HCT116 (cell line): Measurements from ENCODE around the gene HLA-DMA. TPM values are rescaled to one million over a fixed set of nuclear protein-coding genes. Genes with fewer than 3 reads are reported as not detected.
A peak's percentile ranks its signal among the peaks of the same experiment; 100 is the strongest.

Experiments
- ATAC-seq: fragments of 200-7000 bp; cut with Tn5 transposase; 2 replicates; pipeline ENCODE4 v1.9.1; 2020; ENCODE audit warnings: mild to moderate bottlenecking, moderate library complexity
- BruUV-seq: library from RNA; stranded (reverse); fragments of 400-500 nt; replicated peaks from 2 replicates; lab custom pipeline; 2021; lab: Mats Ljungman, UMichigan
- CTCF ChIA-PET: fragments of 300-600 bp; sonication (Branson Sonifier 250); formaldehyde crosslinking; loops from one replicate; lab custom pipeline; 2021; ENCODE audit warnings: antibody characterized with exemption; lab: Charles Lee
- POLR2A ChIA-PET: fragments of 300-600, 350-600 bp; sonication (Branson Sonifier 250); formaldehyde crosslinking; loops from one replicate; lab custom pipeline; 2021; ENCODE audit warnings: antibody characterized with exemption; lab: Charles Lee
- RAD21 ChIA-PET, 2 experiments: fragments of 300-600 bp; sonication (Branson Sonifier 250); formaldehyde crosslinking; loops; one replicate each; lab custom pipeline; 2023; ENCODE audit warnings: low total read pairs in 2 of 2; ENCODE audit not compliant: uncharacterized antibody in 2 of 2, unreplicated experiment in 2 of 2, low non-redundant PET in 1 of 2; lab: Charles Lee
- DNase-seq: peaks from one replicate; pipeline ENCODE4 v3.0.0-alpha.2; 2010; ENCODE audit warnings: low read depth, low spot score
- H2AFZ ChIP-seq: fragments of 200-600 bp; shearing (Covaris generic), sonication (generic); 2 replicates; pipeline ENCODE4 v1.6.1; 2017; ENCODE audit warnings: low read depth, mixed run types, mixed read lengths, antibody characterized with exemption, low read length; ENCODE audit not compliant: poor library complexity, severe bottlenecking
- H3K27ac ChIP-seq: 2 replicates; pipeline ENCODE4 v1.5.1; 2012; ENCODE audit warnings: low read depth, low read length
- H3K27me3 ChIP-seq: fragments of 200-600 bp; sonication (generic); 2 replicates; pipeline ENCODE4 v1.6.1; 2016; ENCODE audit warnings: mixed run types, low read length, mixed read lengths; ENCODE audit not compliant: insufficient read depth
- H3K36me3 ChIP-seq, 2 experiments: fragments of 200-500 bp in 1 of 2; fragments of 200-600 bp in 1 of 2; sonication (Bioruptor generic) in 1 of 2; sonication (generic) in 1 of 2; 2 replicates each; pipeline versions ENCODE4 v1.5.1 to v1.6.1; 2014 to 2016; ENCODE audit warnings: low read length in 2 of 2, inconsistent platforms in 1 of 2, mixed read lengths in 1 of 2, mixed run types in 1 of 2; ENCODE audit not compliant: insufficient read depth in 2 of 2, control insufficient read depth in 1 of 2
- H3K4me1 ChIP-seq, 2 experiments: fragments of 200-600 bp in 1 of 2; sonication (generic) in 1 of 2; 2 replicates each; pipeline versions ENCODE4 v1.5.1 to v1.6.1; 2012 to 2017; ENCODE audit warnings: low read length in 2 of 2, inconsistent platforms in 1 of 2, mild to moderate bottlenecking in 1 of 2, mixed read lengths in 1 of 2, mixed run types in 1 of 2, moderate library complexity in 1 of 2; ENCODE audit not compliant: insufficient read depth in 2 of 2, control insufficient read depth in 1 of 2
- H3K4me2 ChIP-seq: fragments of 200-600 bp; sonication (generic); 2 replicates; pipeline ENCODE4 v1.6.1; 2017; ENCODE audit warnings: mixed run types, low read length, mixed read lengths
- H3K4me3 ChIP-seq, 2 experiments: fragments of 200-600 bp in 1 of 2; sonication (generic) in 1 of 2; replicated peaks in 1 of 2; 2 replicates each; pipeline ENCODE4 v1.5.1; 2011 to 2016; ENCODE audit warnings: low read length in 2 of 2, control low read depth in 1 of 2, low read depth in 1 of 2, mild to moderate bottlenecking in 1 of 2, mixed read lengths in 1 of 2, mixed run types in 1 of 2
- H3K79me2 ChIP-seq: fragments of 200-600 bp; sonication (generic); 2 replicates; pipeline ENCODE4 v1.6.1; 2017; ENCODE audit warnings: mild to moderate bottlenecking, mixed run types, low read length, moderate library complexity, mixed read lengths; ENCODE audit not compliant: insufficient read depth
- H3K9ac ChIP-seq: fragments of 200-600 bp; sonication (generic); 2 replicates; pipeline ENCODE4 v1.6.1; 2016; ENCODE audit warnings: low read length, mixed read lengths
- H3K9me2 ChIP-seq: fragments of 200-600 bp; sonication (generic), shearing (Covaris generic); 2 replicates; pipeline ENCODE4 v1.6.1; 2017; ENCODE audit warnings: mixed run types, mild to moderate bottlenecking, moderate library complexity; ENCODE audit not compliant: insufficient read depth
- H3K9me3 ChIP-seq, 2 experiments: fragments of 200-500 bp in 1 of 2; fragments of 200-600 bp in 1 of 2; sonication (Bioruptor generic) in 1 of 2; sonication (generic) in 1 of 2; 2 replicates each; pipeline ENCODE4 v1.6.1; 2014 to 2017; ENCODE audit warnings: low read length in 2 of 2, mixed read lengths in 2 of 2, inconsistent platforms in 1 of 2, low read depth in 1 of 2, mild to moderate bottlenecking in 1 of 2, mixed run types in 1 of 2, moderate library complexity in 1 of 2; ENCODE audit not compliant: control insufficient read depth in 1 of 2, insufficient read depth in 1 of 2
- H4K20me1 ChIP-seq: fragments of 200-600 bp; sonication (generic), shearing (Covaris generic); 2 replicates; pipeline ENCODE4 v1.6.1; 2017; ENCODE audit warnings: mixed run types, mild to moderate bottlenecking, moderate library complexity; ENCODE audit not compliant: insufficient read depth
- CBX3 ChIP-seq: IDR thresholded peaks from 2 replicates; pipeline ENCODE4 v1.6.1; 2012; ENCODE audit warnings: low read depth
- CEBPB ChIP-seq: IDR thresholded peaks from 2 replicates; pipeline ENCODE4 v1.6.1; 2012; ENCODE audit warnings: low read depth
- EGR1 ChIP-seq: IDR thresholded peaks from 2 replicates; pipeline ENCODE4 v1.6.1; 2012; ENCODE audit warnings: low read depth
- ELF1 ChIP-seq: IDR thresholded peaks from 2 replicates; pipeline ENCODE4 v1.6.1; 2012; ENCODE audit warnings: low read depth, borderline replicate concordance
- EZH2phosphoT487 ChIP-seq: fragments of 200-600 bp; IDR thresholded peaks from 2 replicates; pipeline ENCODE4 v1.6.1; 2018; ENCODE audit warnings: antibody characterized with exemption, borderline replicate concordance
- FOSL1 ChIP-seq: IDR thresholded peaks from 2 replicates; pipeline ENCODE4 v1.6.1; 2012; ENCODE audit warnings: low read depth
- POLR2A ChIP-seq: IDR thresholded peaks from 2 replicates; pipeline ENCODE4 v1.7.0; 2011; ENCODE audit warnings: borderline replicate concordance; ENCODE audit not compliant: insufficient read depth, insufficient read length; ENCODE audit errors: extremely low read depth
- POLR2AphosphoS5 ChIP-seq: IDR thresholded peaks from 2 replicates; pipeline ENCODE4 v1.6.1; 2011; ENCODE audit warnings: mild to moderate bottlenecking, low read depth, low read length, moderate library complexity
- SRF ChIP-seq: IDR thresholded peaks from 2 replicates; pipeline ENCODE4 v1.6.1; 2012; ENCODE audit warnings: low read depth
- TCF7L2 ChIP-seq: IDR thresholded peaks from 2 replicates; pipeline ENCODE4 v1.7.0; 2011; ENCODE audit warnings: borderline replicate concordance, inconsistent platforms; ENCODE audit not compliant: insufficient read depth, insufficient read length; ENCODE audit errors: extremely low read depth
- YY1 ChIP-seq: IDR thresholded peaks from 2 replicates; pipeline ENCODE4 v1.6.1; 2011; ENCODE audit warnings: low read length, low read depth, moderate library complexity, mild to moderate bottlenecking; ENCODE audit not compliant: insufficient replicate concordance; ENCODE audit errors: extremely low read depth
- ZFX ChIP-seq: fragments of 450-650 bp; IDR thresholded peaks from 2 replicates; pipeline ENCODE4 v1.6.1; 2017
- ZNF274 ChIP-seq: fragments of 200-500 bp; sonication (Bioruptor generic); IDR thresholded peaks from 2 replicates; pipeline ENCODE4 v1.6.1; 2014; ENCODE audit warnings: mild to moderate bottlenecking, low read depth, low read length, inconsistent platforms
- intact Hi-C: fragments of 100-400 bp; cut with micrococcal nuclease; formaldehyde crosslinking; loops from 2 replicates; pipeline ENCODE4 v1.10.0; 2022
- total RNA-seq: library from RNA; stranded (reverse); gene quantifications from one replicate; pipeline ENCODE4 v1.2.1, GENCODE V29; 2021; ENCODE audit not compliant: unreplicated experiment
- TF ChIP-seq, protein P1 (sequence below): IDR thresholded peaks from 2 replicates; pipeline ENCODE4 v1.6.1; 2012
- TF ChIP-seq, protein P2 (sequence below): IDR thresholded peaks from 2 replicates; pipeline ENCODE4 v1.6.1; 2012
- TF ChIP-seq, protein P3 (sequence below), 3 experiments: fragments of 200-600 bp in 1 of 3; sonication (generic) in 1 of 3; IDR thresholded peaks in 2 of 3; conservative IDR thresholded peaks in 1 of 3; 2 replicates each; pipeline ENCODE4 v1.5.1; 2012 to 2017; ENCODE audit warnings: low read depth in 2 of 3, low read length in 2 of 3, antibody characterized with exemption in 1 of 3, borderline replicate concordance in 1 of 3, control low read depth in 1 of 3, mild to moderate bottlenecking in 1 of 3, mixed read lengths in 1 of 3, mixed run types in 1 of 3, moderate library complexity in 1 of 3; ENCODE audit not compliant: insufficient read depth in 1 of 3

HLA-DMA gene
- total RNA-seq, 1 experiment from 2014 or later: 12.1 TPM

DNA sequence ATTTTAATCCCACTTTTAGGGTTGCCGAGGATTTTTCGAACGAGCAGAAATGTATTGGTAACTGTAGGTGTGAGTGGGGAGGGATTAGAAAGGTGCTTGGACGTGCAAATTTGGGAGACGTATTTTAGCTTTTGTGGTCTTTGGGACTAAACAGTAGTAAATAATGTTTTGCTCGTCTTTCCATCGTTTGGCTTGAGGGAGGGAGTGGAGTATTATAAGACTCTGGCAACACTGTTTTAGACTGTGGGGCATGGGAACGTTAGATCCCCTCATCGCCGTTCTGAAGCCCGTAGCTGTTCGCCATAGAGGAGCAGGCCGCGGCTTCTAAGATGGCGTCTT, 18.3 kb upstream of the HLA-DMA start:
- peaks cover 27 to 39% of the 10 kb centered on the region in 2 experiments for H3K36me3 ChIP-seq
- no peak for TF ChIP-seq SRF
- peak; percentile 47 for TF ChIP-seq ZFX
- no peaks in the 10 kb centered on the region for H3K9me2 ChIP-seq
- RAD21 ChIA-PET: interaction anchor here in 1 of 2 experiments (0.9 to 1.7 kb wide), 2 partner anchors 13 to 77 kb away, joined by 3 to 4 read pairs; no protein-coding TSS in a partner anchor
- H3K9ac ChIP-seq: peak overlapping the region; percentile 92
- POLR2A ChIA-PET: interaction anchor here (0.6 to 8.1 kb wide), 45 partner anchors 10 to 1265 kb away, joined by 3 to 227 read pairs (median 4); partner anchors contain the start of genes ATF6B, BAK1, HLA-DMA and HLA-DMB
- no peak for DNase-seq
- peaks cover 84% of the 10 kb centered on the region for H3K79me2 ChIP-seq
- TSS peak; percentile 25 for BruUV-seq
- H3K27me3 ChIP-seq: no peaks in the 10 kb centered on the region
- peak overlapping the region; percentile 84 for H3K4me2 ChIP-seq
- H3K4me1 ChIP-seq: peaks cover 15 to 63% of the 10 kb centered on the region in 2 experiments
- no peak overlapping the region for H2AFZ ChIP-seq
- intact Hi-C loops: no loop called here
- peak overlapping the region; percentile 82 to 92 for H3K4me3 ChIP-seq
- H4K20me1 ChIP-seq: peaks cover 37% of the 10 kb centered on the region; the same call in 1 of the 2 replicates
- no peak for ATAC-seq
- no peaks in the 10 kb centered on the region for H3K9me3 ChIP-seq
- CTCF ChIA-PET: interaction anchor here (0.8 to 7.8 kb wide), 9 partner anchors 13 to 145 kb away, joined by 3 to 73 read pairs (median 13); partner anchors contain the start of genes HLA-DMA and TAP2
- H3K27ac ChIP-seq: peak overlapping the region; percentile 97

DNA sequence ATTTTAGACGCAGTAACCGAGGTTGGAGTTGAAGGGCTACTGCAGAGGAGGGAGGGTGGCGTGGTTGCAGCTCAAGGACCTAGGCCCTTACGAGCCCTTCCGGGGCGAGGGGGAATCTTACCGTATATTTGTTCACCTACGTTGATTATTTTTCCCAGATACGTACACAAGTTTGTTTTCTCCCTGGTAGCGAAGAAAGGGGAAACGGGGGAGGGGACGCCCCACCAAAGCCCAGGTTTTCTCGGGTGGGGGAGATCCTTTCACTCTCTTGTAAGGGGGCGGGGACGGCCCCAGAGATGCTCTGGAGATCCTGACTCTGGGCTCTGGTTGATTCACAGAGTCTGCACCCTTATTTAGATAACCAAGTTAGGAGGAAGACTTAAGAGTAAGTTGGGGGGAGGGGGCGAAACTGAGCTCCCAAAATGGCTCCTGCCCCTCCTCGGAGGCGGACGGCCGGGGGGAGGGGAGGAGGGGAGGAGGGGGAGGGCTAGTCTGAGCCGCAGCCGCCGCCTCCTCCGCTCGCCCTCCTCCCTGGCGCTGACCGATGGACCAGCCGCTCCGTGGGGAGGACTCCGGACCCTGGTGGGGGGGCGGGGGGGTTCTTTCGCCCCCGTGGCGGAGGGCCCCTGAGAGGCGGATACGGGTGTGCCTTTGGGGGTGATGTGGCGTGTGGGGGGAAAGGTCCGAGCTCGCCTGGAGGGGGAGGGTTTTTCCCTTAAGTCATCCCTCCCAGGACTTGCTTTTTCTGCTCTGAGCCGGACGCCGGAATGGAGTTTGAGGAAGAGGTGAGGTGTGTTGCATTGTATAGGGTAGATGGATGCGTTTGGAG, 17.7 kb upstream of the HLA-DMA start:
- Histone ChIP-seq H3K36me3 (peaks cover 22 to 33% of the 10 kb centered on the region in 2 experiments), H2AFZ (no peak overlapping the region), H3K9ac (peak overlapping the region; percentile 92), H4K20me1 (peaks cover 31% of the 10 kb centered on the region; the same call in 1 of the 2 replicates), H3K4me2 (peak overlapping the region; percentile 84), H3K27ac (peak overlapping the region; percentile 97), H3K4me1 (peaks cover 15 to 63% of the 10 kb centered on the region in 2 experiments), H3K9me2 (no peaks in the 10 kb centered on the region), H3K9me3 (no peaks in the 10 kb centered on the region), H3K79me2 (peaks cover 79% of the 10 kb centered on the region), H3K27me3 (no peaks in the 10 kb centered on the region), H3K4me3 (peak overlapping the region; percentile 82 to 92)
- no TSS peak for BruUV-seq
- CTCF ChIA-PET: interaction anchor here (0.8 to 7.8 kb wide), 6 partner anchors 14 to 132 kb away, joined by 3 to 73 read pairs (median 17); partner anchors contain the start of genes HLA-DMA and TAP2
- peak; percentile 6; the same call in 1 of the 2 replicates for ATAC-seq
- intact Hi-C loops: no loop called here
- DNase-seq: peak; percentile 60
- RAD21 ChIA-PET: interaction anchor here in 1 of 2 experiments (1.7 kb wide), 1 partner anchor 76 kb away, joined by 4 read pairs; no protein-coding TSS in a partner anchor
- POLR2A ChIA-PET: interaction anchor here (0.6 to 8.1 kb wide), 19 partner anchors 8 to 741 kb away, joined by 3 to 227 read pairs (median 9); partner anchors contain the start of genes HLA-DMA, HLA-DMB, PSMB9 and TAP1
- TF ChIP-seq, protein P1, sequence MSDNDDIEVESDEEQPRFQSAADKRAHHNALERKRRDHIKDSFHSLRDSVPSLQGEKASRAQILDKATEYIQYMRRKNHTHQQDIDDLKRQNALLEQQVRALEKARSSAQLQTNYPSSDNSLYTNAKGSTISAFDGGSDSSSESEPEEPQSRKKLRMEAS: no peak
- TF ChIP-seq POLR2AphosphoS5 (peak; percentile 18), TCF7L2 (no peak), EZH2phosphoT487 (no peak), ELF1 (no peak), ZNF274 (no peak), ZFX (no peak), POLR2A (peak; percentile 11), CEBPB (no peak), CBX3 (no peak), SRF (no peak), YY1 (peak; percentile 88), EGR1 (no peak), FOSL1 (no peak)
- TF ChIP-seq, protein P2, sequence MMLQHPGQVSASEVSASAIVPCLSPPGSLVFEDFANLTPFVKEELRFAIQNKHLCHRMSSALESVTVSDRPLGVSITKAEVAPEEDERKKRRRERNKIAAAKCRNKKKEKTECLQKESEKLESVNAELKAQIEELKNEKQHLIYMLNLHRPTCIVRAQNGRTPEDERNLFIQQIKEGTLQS: no peak
- TF ChIP-seq, protein P3, sequence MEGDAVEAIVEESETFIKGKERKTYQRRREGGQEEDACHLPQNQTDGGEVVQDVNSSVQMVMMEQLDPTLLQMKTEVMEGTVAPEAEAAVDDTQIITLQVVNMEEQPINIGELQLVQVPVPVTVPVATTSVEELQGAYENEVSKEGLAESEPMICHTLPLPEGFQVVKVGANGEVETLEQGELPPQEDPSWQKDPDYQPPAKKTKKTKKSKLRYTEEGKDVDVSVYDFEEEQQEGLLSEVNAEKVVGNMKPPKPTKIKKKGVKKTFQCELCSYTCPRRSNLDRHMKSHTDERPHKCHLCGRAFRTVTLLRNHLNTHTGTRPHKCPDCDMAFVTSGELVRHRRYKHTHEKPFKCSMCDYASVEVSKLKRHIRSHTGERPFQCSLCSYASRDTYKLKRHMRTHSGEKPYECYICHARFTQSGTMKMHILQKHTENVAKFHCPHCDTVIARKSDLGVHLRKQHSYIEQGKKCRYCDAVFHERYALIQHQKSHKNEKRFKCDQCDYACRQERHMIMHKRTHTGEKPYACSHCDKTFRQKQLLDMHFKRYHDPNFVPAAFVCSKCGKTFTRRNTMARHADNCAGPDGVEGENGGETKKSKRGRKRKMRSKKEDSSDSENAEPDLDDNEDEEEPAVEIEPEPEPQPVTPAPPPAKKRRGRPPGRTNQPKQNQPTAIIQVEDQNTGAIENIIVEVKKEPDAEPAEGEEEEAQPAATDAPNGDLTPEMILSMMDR (IDR thresholded peaks at IDR 0.05 in 2 of 3, conservative IDR thresholded peaks at IDR 0.05 in 1 of 3; ENCODE audit: borderline replicate concordance in 1 of 3, insufficient read depth in 1 of 3, low read depth in 2 of 3, low read length in 2 of 3): no peak
